A549 (cell line): ENCODE measurements around the gene GCKR. TPM values are rescaled to one million over a fixed set of nuclear protein-coding genes. Genes with fewer than 3 reads are reported as not detected.

Experiments used
- ATAC-seq, 2 experiments: fragments of 200-7000 bp in 1 of 2; fragments of >200 bp in 1 of 2; cut with Nextera tagmentation in 1 of 2; cut with Tn5 transposase in 1 of 2; 3 replicates each; pipeline versions ENCODE4 v1.8.0 to v1.9.1; 2018 to 2020; ENCODE audit warnings: mild to moderate bottlenecking in 1 of 2, moderate library complexity in 1 of 2
- CTCF ChIA-PET: fragments of 300-600 bp; sonication (Branson Sonifier 250); formaldehyde crosslinking; extraction: SDS; loops from one replicate; lab custom pipeline; 2021; ENCODE audit warnings: antibody characterized with exemption, inconsistent platforms; lab: Yijun Ruan, JAX
- POLR2A ChIA-PET: fragments of 350-600 bp; formaldehyde crosslinking; extraction: SDS; loops from one replicate; lab custom pipeline; 2021; ENCODE audit warnings: antibody characterized with exemption, inconsistent platforms; lab: Yijun Ruan, JAX
- DNase-seq, 2 experiments: peaks; one replicate each; pipeline versions ENCODE4 v3.0.0 to v3.0.0-alpha.2; 2011 to 2016; ENCODE audit warnings: low read depth in 1 of 2, low spot score in 1 of 2
- FAIRE-seq: peaks from 2 replicates; lab custom pipeline; 2011; peaks lifted over from hg19 to GRCh38; lab: Jason Lieb, UNC
- H3K27ac ChIP-seq, 2 experiments: fragments of >200 bp; sonication (Bioruptor Twin); formaldehyde crosslinking; 3 replicates each; pipeline ENCODE4 v1.5.1; 2016 to 2017
- H3K4me1 ChIP-seq: fragments of >200 bp; sonication (Bioruptor Twin); formaldehyde crosslinking; 3 replicates; pipeline ENCODE4 v1.6.1; 2016
- H3K4me2 ChIP-seq: fragments of >200 bp; sonication (Bioruptor Twin); formaldehyde crosslinking; 3 replicates; pipeline ENCODE4 v1.6.1; 2016
- H3K4me3 ChIP-seq: fragments of >200 bp; sonication (Bioruptor Twin); formaldehyde crosslinking; 3 replicates; pipeline ENCODE4 v1.5.1; 2016
- H3K9me3 ChIP-seq: fragments of >200 bp; sonication (Bioruptor Twin); formaldehyde crosslinking; 3 replicates; pipeline ENCODE4 v1.6.1; 2016
- CBX8 ChIP-seq: fragments of 200-600 bp; sonication (generic); IDR thresholded peaks from 2 replicates; pipeline ENCODE4 v1.6.1; 2016
- CHD4 ChIP-seq: fragments of 200-600 bp; sonication (generic); IDR thresholded peaks from 2 replicates; pipeline ENCODE4 v1.6.1; 2016; ENCODE audit warnings: antibody characterized with exemption, mild to moderate bottlenecking, borderline replicate concordance
- EP300 ChIP-seq, 2 experiments: fragments of >200 bp; sonication (Bioruptor Twin); formaldehyde crosslinking; IDR thresholded peaks; 2 replicates in 1 of 2; 3 replicates in 1 of 2; pipeline ENCODE4 v1.6.1; 2016 to 2017
- FOSB ChIP-seq: fragments of 250-450 bp; sonication (Bioruptor Pico); IDR thresholded peaks from 2 replicates; pipeline ENCODE4 v1.5.0; 2020; ENCODE audit warnings: mild to moderate bottlenecking, moderate library complexity
- FOSL2 ChIP-seq, 2 experiments: fragments of 450-650 bp in 1 of 2; fragments of >200 bp in 1 of 2; sonication (Bioruptor Twin) in 1 of 2; formaldehyde crosslinking; IDR thresholded peaks; 2 replicates each; pipeline versions ENCODE4 v1.5.0 to v1.6.1; 2016 to 2020; ENCODE audit warnings: mild to moderate bottlenecking in 1 of 2, moderate library complexity in 1 of 2
- FOXS1 ChIP-seq: fragments of 250-450 bp; sonication (Bioruptor Pico); IDR thresholded peaks from 2 replicates; pipeline ENCODE4 v1.5.0; 2020; ENCODE audit warnings: mild to moderate bottlenecking, moderate library complexity
- HDAC2 ChIP-seq: fragments of 200-600 bp; sonication (generic); IDR thresholded peaks from 2 replicates; pipeline ENCODE4 v1.6.1; 2016
- HOXA7 ChIP-seq: fragments of 250-450 bp; sonication (Bioruptor Pico); IDR thresholded peaks from 2 replicates; pipeline ENCODE4 v1.5.0; 2020; ENCODE audit warnings: mild to moderate bottlenecking, moderate library complexity
- JUN ChIP-seq, 2 experiments: fragments of >200 bp; sonication (Bioruptor Twin); formaldehyde crosslinking; IDR thresholded peaks; 2 replicates in 1 of 2; 3 replicates in 1 of 2; pipeline ENCODE4 v1.6.1; 2016 to 2017
- KDM1A ChIP-seq: fragments of 200-600 bp; sonication (generic); IDR thresholded peaks from 2 replicates; pipeline ENCODE4 v1.6.1; 2016; ENCODE audit warnings: low read depth, mild to moderate bottlenecking
- KDM5A ChIP-seq: fragments of 200-600 bp; sonication (generic); IDR thresholded peaks from 2 replicates; pipeline ENCODE4 v1.6.1; 2016; ENCODE audit warnings: antibody characterized with exemption, mild to moderate bottlenecking
- NPAS2 ChIP-seq: fragments of 250-450 bp; sonication (Bioruptor Pico); IDR thresholded peaks from 2 replicates; pipeline ENCODE4 v1.8.0; 2022; ENCODE audit warnings: mild to moderate bottlenecking, moderate library complexity, borderline replicate concordance
- POLR2AphosphoS2 ChIP-seq: conservative IDR thresholded peaks from 2 replicates; pipeline ENCODE4 v1.6.1; 2012; ENCODE audit warnings: low read length, improper control_type of control experiment, inconsistent platforms
- TP53 ChIP-seq: fragments of 250-450 bp; sonication (Bioruptor Pico); IDR thresholded peaks from 2 replicates; pipeline ENCODE4 v1.5.0; 2021; ENCODE audit warnings: mild to moderate bottlenecking, moderate library complexity
- ZFP36 ChIP-seq: fragments of 450-650 bp; IDR thresholded peaks from 2 replicates; pipeline ENCODE4 v1.6.1; 2014; ENCODE audit warnings: borderline replicate concordance; ENCODE audit not compliant: partially characterized antibody
- ZSCAN20 ChIP-seq: fragments of 250-450 bp; sonication (Bioruptor Pico); IDR thresholded peaks from 2 replicates; pipeline ENCODE4 v1.8.0; 2022; ENCODE audit warnings: mild to moderate bottlenecking, moderate library complexity
- whole genome bisulfite sequencing: methylation state at CpG from one replicate; pipeline ENCODE4 v1.1.6; 2017; ENCODE audit errors: missing lambda C conversion rate; 5-methylcytosine and 5-hydroxymethylcytosine counted together
- polyA plus RNA-seq, 4 experiments: library from polyadenylated mRNA; depleted of rRNA in 3 of 4; stranded (reverse); fragments of >200 nt; fragmentation: RNase III in 1 of 4; extraction: RNeasy Plus Mini Kit Qiagen cat#74134 plus additional on column Dnase treatment in 1 of 4; gene quantifications; 2 replicates in 3 of 4; 3 replicates in 1 of 4; pipeline ENCODE4 v1.2.3, GENCODE V29; 2011 to 2017
- TF ChIP-seq, protein P1 (sequence below): fragments of 250-450 bp; sonication (Bioruptor Pico); IDR thresholded peaks from 2 replicates; pipeline ENCODE4 v1.5.0; 2021; ENCODE audit warnings: mild to moderate bottlenecking, moderate library complexity, borderline replicate concordance
- TF ChIP-seq, protein P2 (sequence below): fragments of 450-650 bp; IDR thresholded peaks from 2 replicates; pipeline ENCODE4 v1.6.1; 2014; ENCODE audit warnings: antibody characterized with exemption
- TF ChIP-seq, protein P3 (sequence below): IDR thresholded peaks from 2 replicates; pipeline ENCODE4 v1.6.1; 2012
- TF ChIP-seq, protein P4 (sequence below): fragments of >200 bp; sonication (Bioruptor Twin); formaldehyde crosslinking; IDR thresholded peaks from 2 replicates; pipeline ENCODE4 v1.6.1; 2016
- TF ChIP-seq, protein P5 (sequence below): fragments of 150-350 bp; IDR thresholded peaks from 2 replicates; pipeline ENCODE4 v1.6.1; 2014; ENCODE audit warnings: low read depth, mild to moderate bottlenecking, low read length

Gene GCKR
- polyA plus RNA-seq, 2 of the 4 experiments (the other 2 are of a cell fraction): 0.10 to 0.48 TPM

DNA sequence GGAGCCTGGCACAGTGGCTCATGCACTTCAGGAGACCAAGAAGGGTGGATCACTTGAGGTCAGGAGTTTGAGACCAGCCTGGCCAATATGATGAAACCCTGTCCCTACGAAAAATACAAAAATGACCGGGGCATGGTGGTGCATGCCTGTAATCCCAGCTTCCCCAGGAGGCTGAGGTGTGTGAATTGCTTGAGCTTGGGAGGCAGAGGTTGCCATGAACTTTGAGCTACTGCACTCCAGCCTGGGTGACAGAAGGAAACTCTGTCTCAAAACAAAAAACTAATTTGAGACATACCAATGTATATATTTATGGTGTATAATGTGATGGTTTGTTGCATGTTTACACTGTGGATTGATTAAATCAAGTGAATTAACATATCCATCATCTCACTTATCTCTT, 64.4 kb downstream of the GCKR start:
- ATAC-seq (no peak), FAIRE-seq (no peak), DNase-seq (no peak)
- WGBS: 37% methylated on average over 2 of the region's 2 CpGs
- no peaks in the 10 kb centered on the region for H3K4me1 ChIP-seq
- H3K9me3 ChIP-seq: no peaks in the 10 kb centered on the region; the same call in 2 of the 3 replicates
- ChIA-PET CTCF (interaction anchor here (1.1 to 1.4 kb wide), 2 partner anchors 10 to 23 kb away, joined by 3 read pairs; no protein-coding TSS in a partner anchor), POLR2A (no interaction called here)
- no peak overlapping the region for H3K4me3 ChIP-seq
- TF ChIP-seq HDAC2 (no peak), FOSB (CRISPR knock-in tag) (no peak), HOXA7 (CRISPR knock-in tag) (no peak), ZFP36 (no peak), ZSCAN20 (CRISPR knock-in tag) (no peak)
- TF ChIP-seq, protein P1, sequence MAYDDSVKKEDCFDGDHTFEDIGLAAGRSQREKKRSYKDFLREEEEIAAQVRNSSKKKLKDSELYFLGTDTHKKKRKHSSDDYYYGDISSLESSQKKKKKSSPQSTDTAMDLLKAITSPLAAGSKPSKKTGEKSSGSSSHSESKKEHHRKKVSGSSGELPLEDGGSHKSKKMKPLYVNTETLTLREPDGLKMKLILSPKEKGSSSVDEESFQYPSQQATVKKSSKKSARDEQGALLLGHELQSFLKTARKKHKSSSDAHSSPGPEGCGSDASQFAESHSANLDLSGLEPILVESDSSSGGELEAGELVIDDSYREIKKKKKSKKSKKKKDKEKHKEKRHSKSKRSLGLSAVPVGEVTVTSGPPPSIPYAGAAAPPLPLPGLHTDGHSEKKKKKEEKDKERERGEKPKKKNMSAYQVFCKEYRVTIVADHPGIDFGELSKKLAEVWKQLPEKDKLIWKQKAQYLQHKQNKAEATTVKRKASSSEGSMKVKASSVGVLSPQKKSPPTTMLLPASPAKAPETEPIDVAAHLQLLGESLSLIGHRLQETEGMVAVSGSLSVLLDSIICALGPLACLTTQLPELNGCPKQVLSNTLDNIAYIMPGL (CRISPR knock-in tag): no peak
- TF ChIP-seq, protein P2, sequence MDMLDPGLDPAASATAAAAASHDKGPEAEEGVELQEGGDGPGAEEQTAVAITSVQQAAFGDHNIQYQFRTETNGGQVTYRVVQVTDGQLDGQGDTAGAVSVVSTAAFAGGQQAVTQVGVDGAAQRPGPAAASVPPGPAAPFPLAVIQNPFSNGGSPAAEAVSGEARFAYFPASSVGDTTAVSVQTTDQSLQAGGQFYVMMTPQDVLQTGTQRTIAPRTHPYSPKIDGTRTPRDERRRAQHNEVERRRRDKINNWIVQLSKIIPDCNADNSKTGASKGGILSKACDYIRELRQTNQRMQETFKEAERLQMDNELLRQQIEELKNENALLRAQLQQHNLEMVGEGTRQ: no peak
- H3K4me2 ChIP-seq: no peak overlapping the region
- no peak overlapping the region for H3K27ac ChIP-seq

DNA sequence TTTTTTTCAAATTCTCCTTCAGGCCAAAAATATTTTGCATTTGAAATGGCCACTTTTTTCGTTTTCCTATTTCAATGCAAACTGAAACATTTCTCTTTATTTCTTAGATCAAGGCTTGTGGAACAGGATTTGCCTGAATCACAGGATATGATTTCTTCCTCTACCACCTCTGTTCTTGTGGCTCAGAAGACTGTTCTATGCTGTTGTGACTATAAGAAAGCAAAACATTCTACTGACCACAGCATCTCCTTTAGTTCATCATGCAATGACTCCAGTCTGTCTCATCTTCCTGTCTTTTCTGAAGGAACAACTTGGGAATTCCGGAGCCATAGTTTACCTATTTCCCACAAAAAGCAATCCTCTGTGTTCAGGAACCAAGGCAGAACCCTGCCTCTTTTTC, 70.0 kb downstream of the GCKR start:
- ChIA-PET POLR2A (no interaction called here), CTCF (interaction anchor here (1.7 kb wide), 1 partner anchor 31 kb away, joined by 3 read pairs; no protein-coding TSS in a partner anchor)
- no peak for DNase-seq
- no peak for ATAC-seq
- no peak overlapping the region for H3K27ac ChIP-seq
- H3K4me2 ChIP-seq: no peak overlapping the region
- no peak for FAIRE-seq
- peaks cover 5% of the 10 kb centered on the region; the same call in 2 of the 3 replicates for H3K9me3 ChIP-seq
- no peak for TF ChIP-seq KDM5A
- TF ChIP-seq, protein P3, sequence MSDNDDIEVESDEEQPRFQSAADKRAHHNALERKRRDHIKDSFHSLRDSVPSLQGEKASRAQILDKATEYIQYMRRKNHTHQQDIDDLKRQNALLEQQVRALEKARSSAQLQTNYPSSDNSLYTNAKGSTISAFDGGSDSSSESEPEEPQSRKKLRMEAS: no peak
- no peak for TF ChIP-seq HDAC2
- TF ChIP-seq TP53 (CRISPR knock-in tag): no peak
- no peak for TF ChIP-seq KDM1A
- TF ChIP-seq JUN (IDR thresholded peaks at IDR 0.05): no peak
- TF ChIP-seq, protein P4, sequence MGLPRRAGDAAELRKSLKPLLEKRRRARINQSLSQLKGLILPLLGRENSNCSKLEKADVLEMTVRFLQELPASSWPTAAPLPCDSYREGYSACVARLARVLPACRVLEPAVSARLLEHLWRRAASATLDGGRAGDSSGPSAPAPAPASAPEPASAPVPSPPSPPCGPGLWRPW: no peak
- TF ChIP-seq POLR2AphosphoS2: no peak
- no peak for TF ChIP-seq NPAS2 (CRISPR knock-in tag)
- TF ChIP-seq, protein P5, sequence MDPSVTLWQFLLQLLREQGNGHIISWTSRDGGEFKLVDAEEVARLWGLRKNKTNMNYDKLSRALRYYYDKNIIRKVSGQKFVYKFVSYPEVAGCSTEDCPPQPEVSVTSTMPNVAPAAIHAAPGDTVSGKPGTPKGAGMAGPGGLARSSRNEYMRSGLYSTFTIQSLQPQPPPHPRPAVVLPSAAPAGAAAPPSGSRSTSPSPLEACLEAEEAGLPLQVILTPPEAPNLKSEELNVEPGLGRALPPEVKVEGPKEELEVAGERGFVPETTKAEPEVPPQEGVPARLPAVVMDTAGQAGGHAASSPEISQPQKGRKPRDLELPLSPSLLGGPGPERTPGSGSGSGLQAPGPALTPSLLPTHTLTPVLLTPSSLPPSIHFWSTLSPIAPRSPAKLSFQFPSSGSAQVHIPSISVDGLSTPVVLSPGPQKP: no peak
- no peak for TF ChIP-seq FOXS1 (CRISPR knock-in tag)
- no peak for TF ChIP-seq CBX8
- H3K4me3 ChIP-seq: no peak overlapping the region
- WGBS: 11% methylated on average over 2 of the region's 2 CpGs
- H3K4me1 ChIP-seq: no peaks in the 10 kb centered on the region

DNA sequence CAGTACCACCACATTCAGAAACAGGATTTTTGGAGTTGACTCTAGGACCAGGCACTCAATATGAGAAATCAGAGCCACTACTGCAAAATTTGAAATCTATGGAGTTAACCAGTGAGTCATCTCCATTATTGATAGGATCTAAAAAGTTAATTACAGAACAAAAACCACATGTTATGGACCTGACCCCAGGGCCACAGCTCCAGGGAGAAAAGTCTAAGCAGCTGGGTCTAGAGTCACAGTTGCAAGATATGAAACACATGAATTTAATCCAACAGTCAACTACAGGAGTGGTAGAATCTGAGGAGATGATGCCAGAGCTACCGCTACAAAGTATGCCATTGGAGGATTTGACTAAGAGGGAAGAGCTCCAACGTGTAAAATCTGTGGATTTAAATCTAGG, 72.8 kb downstream of the GCKR start:
- Histone ChIP-seq H3K4me1 (no peaks in the 10 kb centered on the region), H3K4me3 (no peak overlapping the region), H3K27ac (no peak overlapping the region), H3K9me3 (peaks cover 29% of the 10 kb centered on the region), H3K4me2 (no peak overlapping the region)
- FAIRE-seq (no peak), ATAC-seq (no peak), DNase-seq (no peak)
- TF ChIP-seq POLR2AphosphoS2: no peak
- TF ChIP-seq ZSCAN20 (CRISPR knock-in tag): no peak
- no peak for TF ChIP-seq CHD4
- no peak for TF ChIP-seq HOXA7 (CRISPR knock-in tag)
- no peak for TF ChIP-seq EP300 (IDR thresholded peaks at IDR 0.05)
- no peak for TF ChIP-seq FOSL2 (IDR thresholded peaks at IDR 0.05)
- no peak for TF ChIP-seq FOSL2 (CRISPR knock-in tag; IDR thresholded peaks at IDR 0.05)
- ChIA-PET POLR2A (interaction anchor here (1.1 kb wide), 1 partner anchor 10 kb away, joined by 3 read pairs; no protein-coding TSS in a partner anchor), CTCF (interaction anchor here (0.7 to 1.2 kb wide), 3 partner anchors 17 to 282 kb away, joined by 3 to 5 read pairs (median 3); no protein-coding TSS in a partner anchor)
- 43% methylated on average over 2 of the region's 2 CpGs for WGBS
